ENCODE measurements around the gene ZNHIT3. TPM values are rescaled to one million over a fixed set of nuclear protein-coding genes. Genes with fewer than 3 reads are reported as not detected.

ZNHIT3 gene
- total and polyA plus RNA-seq, 2 of the 13 experiments (the other 11 are each of a cell fraction or from before 2014, with no cell fraction given), result 66.6 to 77.4 TPM

DNA sequence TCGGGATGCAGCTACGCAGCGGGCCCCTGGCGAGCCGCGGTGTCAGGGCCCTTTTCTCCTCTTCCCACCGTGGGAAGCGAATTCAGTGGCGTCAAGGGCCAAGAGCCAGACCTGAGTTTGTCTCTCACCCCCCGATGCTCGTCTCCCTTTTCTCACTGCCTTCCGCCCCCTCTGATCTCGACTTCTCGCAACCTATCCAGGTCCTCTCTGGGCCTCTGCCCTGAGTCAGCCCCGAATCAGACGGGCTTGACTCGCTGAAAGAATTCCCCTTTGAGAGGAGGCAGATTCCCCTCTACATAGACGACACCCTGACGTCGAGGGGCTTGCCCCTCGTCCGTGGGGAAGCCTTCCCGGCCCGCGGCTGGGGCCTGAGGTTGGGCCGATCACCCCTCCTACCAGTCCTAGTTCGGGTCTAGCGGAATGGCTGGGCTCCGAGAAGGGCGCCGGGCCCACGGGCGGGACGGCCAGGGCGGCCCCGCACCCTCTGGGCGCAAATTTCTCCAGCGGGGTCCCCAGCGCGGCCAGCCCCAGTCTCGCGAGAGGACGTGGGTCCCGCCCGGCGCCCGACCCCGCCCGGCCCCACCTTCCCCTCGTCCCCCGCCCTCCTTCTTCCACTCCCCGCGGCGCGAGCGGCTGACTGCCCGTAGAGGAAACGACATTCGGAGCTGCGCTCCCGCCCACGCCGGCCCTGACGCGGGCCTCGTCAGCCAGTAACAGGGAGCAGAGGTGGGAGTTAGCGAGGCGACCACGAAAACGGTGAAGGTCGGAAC lies 58.0 kb downstream of the ZNHIT3 start, which contains the start of gene GGNBP2 (continued):
- TF ChIP-seq, protein P1, sequence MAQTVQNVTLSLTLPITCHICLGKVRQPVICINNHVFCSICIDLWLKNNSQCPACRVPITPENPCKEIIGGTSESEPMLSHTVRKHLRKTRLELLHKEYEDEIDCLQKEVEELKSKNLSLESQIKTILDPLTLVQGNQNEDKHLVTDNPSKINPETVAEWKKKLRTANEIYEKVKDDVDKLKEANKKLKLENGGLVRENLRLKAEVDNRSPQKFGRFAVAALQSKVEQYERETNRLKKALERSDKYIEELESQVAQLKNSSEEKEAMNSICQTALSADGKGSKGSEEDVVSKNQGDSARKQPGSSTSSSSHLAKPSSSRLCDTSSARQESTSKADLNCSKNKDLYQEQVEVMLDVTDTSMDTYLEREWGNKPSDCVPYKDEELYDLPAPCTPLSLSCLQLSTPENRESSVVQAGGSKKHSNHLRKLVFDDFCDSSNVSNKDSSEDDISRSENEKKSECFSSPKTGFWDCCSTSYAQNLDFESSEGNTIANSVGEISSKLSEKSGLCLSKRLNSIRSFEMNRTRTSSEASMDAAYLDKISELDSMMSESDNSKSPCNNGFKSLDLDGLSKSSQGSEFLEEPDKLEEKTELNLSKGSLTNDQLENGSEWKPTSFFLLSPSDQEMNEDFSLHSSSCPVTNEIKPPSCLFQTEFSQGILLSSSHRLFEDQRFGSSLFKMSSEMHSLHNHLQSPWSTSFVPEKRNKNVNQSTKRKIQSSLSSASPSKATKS (CRISPR knock-in tag; IDR thresholded peaks at IDR 0.05), result no peak
- TF ChIP-seq, protein P2, sequence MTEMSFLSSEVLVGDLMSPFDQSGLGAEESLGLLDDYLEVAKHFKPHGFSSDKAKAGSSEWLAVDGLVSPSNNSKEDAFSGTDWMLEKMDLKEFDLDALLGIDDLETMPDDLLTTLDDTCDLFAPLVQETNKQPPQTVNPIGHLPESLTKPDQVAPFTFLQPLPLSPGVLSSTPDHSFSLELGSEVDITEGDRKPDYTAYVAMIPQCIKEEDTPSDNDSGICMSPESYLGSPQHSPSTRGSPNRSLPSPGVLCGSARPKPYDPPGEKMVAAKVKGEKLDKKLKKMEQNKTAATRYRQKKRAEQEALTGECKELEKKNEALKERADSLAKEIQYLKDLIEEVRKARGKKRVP (CRISPR knock-in tag; IDR thresholded peaks at IDR 0.05), result 0 out of 4 replicates have a peak, but pooled peaks of 1 of the 2 experiments have one; percentile 0
- TF ChIP-seq ZNF296 (CRISPR knock-in tag; conservative IDR thresholded peaks at IDR 0.05) (no peak), ZMYM3 (CRISPR knock-in tag; IDR thresholded peaks at IDR 0.05) (0 out of 2 replicates have a peak, but pooled peaks have one; percentile 23), BORCS8-MEF2B (CRISPR knock-in tag; IDR thresholded peaks at IDR 0.05) (no peak; the same call in 1 of the 2 replicates), ZNF567 (CRISPR knock-in tag; IDR thresholded peaks at IDR 0.05; ENCODE audit: borderline replicate concordance) (peak; percentile 68; the same call in 1 of the 2 replicates), PHB2 (IDR thresholded peaks at IDR 0.05; ENCODE audit: partially characterized antibody) (no peak), YEATS4 (CRISPR knock-in tag; IDR thresholded peaks at IDR 0.05; ENCODE audit: borderline replicate concordance) (peak; percentile 51), SRY (CRISPR knock-in tag; IDR thresholded peaks at IDR 0.05) (peak; percentile 87), NRL (CRISPR knock-in tag; IDR thresholded peaks at IDR 0.05; ENCODE audit: borderline replicate concordance) (no peak), RFX3 (CRISPR knock-in tag; IDR thresholded peaks at IDR 0.05) (no peak), NFE2L1 (CRISPR knock-in tag; IDR thresholded peaks at IDR 0.05; ENCODE audit: borderline replicate concordance) (no peak), RXRA (CRISPR knock-in tag; IDR thresholded peaks at IDR 0.05) (peak; percentile 29; the same call in 1 of the 2 replicates), NPAS2 (CRISPR knock-in tag; IDR thresholded peaks at IDR 0.05; ENCODE audit: borderline replicate concordance) (no peak), ZFP1 (CRISPR knock-in tag; IDR thresholded peaks at IDR 0.05) (no peak), SNAI1 (CRISPR knock-in tag; IDR thresholded peaks at IDR 0.05; ENCODE audit: borderline replicate concordance) (no peak; the same call in 1 of the 2 replicates), MLLT10 (CRISPR knock-in tag; IDR thresholded peaks at IDR 0.05) (no peak), TARDBP (CRISPR knock-in tag; IDR thresholded peaks at IDR 0.05) (no peak)
- TF ChIP-seq, protein P3, sequence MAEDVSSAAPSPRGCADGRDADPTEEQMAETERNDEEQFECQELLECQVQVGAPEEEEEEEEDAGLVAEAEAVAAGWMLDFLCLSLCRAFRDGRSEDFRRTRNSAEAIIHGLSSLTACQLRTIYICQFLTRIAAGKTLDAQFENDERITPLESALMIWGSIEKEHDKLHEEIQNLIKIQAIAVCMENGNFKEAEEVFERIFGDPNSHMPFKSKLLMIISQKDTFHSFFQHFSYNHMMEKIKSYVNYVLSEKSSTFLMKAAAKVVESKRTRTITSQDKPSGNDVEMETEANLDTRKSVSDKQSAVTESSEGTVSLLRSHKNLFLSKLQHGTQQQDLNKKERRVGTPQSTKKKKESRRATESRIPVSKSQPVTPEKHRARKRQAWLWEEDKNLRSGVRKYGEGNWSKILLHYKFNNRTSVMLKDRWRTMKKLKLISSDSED (CRISPR knock-in tag; IDR thresholded peaks at IDR 0.05), result no peak
- TF ChIP-seq, protein P4, sequence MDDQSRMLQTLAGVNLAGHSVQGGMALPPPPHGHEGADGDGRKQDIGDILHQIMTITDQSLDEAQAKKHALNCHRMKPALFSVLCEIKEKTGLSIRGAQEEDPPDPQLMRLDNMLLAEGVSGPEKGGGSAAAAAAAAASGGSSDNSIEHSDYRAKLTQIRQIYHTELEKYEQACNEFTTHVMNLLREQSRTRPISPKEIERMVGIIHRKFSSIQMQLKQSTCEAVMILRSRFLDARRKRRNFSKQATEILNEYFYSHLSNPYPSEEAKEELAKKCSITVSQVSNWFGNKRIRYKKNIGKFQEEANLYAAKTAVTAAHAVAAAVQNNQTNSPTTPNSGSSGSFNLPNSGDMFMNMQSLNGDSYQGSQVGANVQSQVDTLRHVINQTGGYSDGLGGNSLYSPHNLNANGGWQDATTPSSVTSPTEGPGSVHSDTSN (CRISPR knock-in tag; IDR thresholded peaks at IDR 0.05; ENCODE audit: borderline replicate concordance), result no peak
- TF ChIP-seq, protein P5, sequence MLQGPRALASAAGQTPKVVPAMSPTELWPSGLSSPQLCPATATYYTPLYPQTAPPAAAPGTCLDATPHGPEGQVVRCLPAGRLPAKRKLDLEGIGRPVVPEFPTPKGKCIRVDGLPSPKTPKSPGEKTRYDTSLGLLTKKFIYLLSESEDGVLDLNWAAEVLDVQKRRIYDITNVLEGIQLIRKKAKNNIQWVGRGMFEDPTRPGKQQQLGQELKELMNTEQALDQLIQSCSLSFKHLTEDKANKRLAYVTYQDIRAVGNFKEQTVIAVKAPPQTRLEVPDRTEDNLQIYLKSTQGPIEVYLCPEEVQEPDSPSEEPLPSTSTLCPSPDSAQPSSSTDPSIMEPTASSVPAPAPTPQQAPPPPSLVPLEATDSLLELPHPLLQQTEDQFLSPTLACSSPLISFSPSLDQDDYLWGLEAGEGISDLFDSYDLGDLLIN (CRISPR knock-in tag; IDR thresholded peaks at IDR 0.05; ENCODE audit: borderline replicate concordance), result no peak
- TF ChIP-seq, protein P6, sequence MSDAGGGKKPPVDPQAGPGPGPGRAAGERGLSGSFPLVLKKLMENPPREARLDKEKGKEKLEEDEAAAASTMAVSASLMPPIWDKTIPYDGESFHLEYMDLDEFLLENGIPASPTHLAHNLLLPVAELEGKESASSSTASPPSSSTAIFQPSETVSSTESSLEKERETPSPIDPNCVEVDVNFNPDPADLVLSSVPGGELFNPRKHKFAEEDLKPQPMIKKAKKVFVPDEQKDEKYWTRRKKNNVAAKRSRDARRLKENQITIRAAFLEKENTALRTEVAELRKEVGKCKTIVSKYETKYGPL (CRISPR knock-in tag; IDR thresholded peaks at IDR 0.05), result no peak
